Stimulated activated CD4-positive, alpha-beta T cell treated with anti-CD3 and anti-CD28 coated beads, Interleukin-1b, Interleukin-23, amount 100 ng/mL, for 24 hours (primary cell): ENCODE results near the gene MS4A10.
"Not testable (repeated sequence)": the region's sequence is repeated elsewhere in the genome, so short reads cannot be mapped to it uniquely, and the experiment has no call there.

ENCODE experiments used
- DNase-seq, 4 experiments: peaks; one replicate each; pipeline ENCODE4 v3.0.0-alpha.2; 2020; ENCODE audit warnings: low read depth in 4 of 4, low spot score in 1 of 4

The MS4A10 gene

DNA sequence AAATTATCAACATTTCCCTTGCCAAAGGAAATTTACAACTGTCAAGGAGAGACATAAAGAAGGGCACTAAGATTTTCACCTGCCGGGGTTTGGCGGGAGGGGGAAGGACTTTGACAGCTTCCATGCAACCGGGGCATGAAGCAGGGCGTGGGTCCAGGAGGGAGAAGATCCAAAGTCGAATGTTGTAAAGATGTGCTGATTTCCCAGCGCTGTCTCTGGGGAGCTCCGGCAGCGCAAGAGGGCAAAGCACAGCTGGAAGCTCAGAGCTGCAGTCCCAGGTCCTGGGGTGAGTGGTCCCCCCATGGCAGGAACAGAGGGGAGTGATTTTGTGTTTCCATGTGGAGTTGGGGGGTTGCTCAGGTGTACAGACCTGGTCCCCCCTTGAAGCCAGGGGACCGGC lies at the start of gene MS4A10:
MS4A10 (plus strand) TSS at position 198 of the 400 bp plus-strand sequence. CDS start 5,003 bp downstream, outside the sequence.
- DNase-seq = no peak

DNA sequence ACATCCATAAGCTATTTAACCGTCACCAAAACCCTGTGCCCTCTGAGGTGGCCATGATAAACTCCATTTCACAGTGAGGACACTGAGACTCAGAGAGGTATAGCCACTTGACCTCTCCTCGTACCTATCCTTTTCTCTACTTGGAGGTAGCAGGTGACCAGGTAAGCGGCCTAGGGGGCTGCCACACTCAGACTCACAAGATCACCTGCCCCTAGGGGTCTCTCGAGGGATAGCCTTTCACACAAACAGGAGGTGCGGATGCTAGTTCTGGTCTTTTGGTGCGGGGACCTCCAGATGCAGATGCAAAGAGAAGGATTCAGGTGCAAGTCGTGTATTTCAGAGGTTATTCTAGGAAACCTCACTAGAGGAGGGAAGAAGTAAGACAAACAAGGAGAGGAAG lies 46.0 kb upstream of the MS4A10 start:
- no peak for DNase-seq

DNA sequence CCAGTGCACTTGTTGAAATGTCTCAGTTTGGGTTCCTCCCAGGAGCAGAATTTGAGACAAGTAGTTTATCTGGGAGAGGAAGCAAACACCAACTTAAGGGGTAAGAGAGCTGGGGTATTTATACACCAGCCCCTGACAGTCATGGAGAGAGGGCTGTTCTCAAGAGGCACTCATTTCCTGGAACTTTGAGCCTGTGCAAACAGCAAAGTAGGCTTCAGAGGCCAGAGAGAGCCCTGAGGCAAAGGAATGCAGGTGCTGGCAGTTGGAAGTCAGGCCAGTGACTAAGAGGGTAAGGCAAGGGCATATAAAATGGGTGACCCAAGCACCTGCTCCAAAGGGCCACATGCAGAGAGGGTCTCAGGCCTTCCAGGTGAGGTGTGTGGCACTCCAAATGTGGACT lies 44.6 kb upstream of the MS4A10 start:
- DNase-seq = no peak

DNA sequence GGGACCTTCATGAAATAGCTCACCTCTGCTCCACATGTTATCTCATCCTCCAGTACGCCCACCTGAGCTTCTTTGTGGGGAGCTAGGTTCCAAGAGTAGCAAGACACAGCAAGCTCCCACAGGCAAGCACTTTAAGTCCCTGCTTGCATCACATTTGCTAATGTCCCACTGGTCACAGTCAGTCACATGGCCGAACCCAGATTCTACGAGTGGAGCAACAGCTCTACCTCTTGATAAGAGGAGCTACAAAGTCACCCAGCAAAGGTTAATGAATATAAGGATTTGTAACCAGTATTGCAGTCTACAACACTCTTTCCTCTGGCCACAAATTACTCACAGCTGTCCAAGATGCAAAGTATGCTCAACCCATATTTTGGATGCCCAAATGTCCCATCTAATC lies 43.7 kb upstream of the MS4A10 start:
- no peak for DNase-seq

DNA sequence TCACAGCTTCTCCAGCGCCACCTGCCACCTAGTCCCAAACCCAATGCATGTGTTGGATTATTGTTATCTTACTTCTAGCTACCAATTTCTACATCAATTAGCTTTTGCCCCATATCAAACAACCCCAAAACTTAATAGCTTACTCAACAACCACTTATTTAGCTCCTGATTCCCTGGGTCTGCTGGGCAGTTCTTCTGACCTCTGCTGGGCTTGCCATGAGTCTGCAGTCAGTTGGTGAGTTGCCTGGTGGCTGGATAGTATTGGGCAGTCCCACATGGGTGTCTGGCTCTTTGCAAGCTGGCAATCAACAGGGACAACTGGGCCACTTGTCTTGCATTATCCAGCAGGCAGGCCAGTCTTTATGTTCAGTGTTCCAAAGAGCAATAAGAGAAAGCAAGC lies 42.1 kb upstream of the MS4A10 start:
- DNase-seq = no peak

DNA sequence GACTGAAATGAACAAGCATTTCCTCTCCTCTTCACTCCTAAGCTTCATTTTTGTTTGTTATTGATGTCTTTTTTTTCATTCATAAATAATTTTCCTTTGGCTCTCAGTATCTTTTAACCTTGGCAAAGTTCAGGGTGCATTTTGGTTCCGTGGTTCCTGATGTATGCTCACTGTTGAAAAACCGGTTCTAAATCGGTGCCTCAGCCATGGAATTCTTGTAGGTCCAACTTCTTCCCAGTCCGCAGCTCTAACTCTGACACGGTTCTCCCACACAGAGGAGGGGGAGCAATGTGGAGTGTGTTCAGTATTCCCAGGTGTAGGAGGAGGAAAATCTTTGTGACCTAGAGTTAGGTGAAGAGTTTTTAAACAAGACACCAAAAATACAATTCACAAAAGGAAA lies 41.0 kb upstream of the MS4A10 start:
- DNase-seq = no peak

DNA sequence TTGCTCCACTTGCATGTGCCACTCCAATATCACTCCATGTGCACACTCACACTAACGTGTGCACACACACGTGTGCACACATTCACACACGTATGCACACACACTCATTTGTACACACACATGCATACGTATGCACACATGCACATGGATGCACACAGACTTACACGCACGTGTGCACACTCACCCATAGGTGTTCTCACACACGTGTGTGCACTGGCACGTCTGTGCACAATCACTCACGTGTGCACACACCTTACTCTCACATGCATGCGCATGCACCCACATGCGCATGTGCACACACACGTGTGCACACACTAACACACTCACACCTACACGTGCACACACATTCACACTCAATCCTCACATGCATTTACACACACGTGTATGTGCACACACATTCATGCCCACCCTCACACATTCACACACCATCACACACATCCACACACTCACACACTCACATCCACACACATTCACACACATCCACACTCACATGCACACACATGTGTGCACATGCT lies 37.7 kb upstream of the MS4A10 start:
- DNase-seq = no peak

DNA sequence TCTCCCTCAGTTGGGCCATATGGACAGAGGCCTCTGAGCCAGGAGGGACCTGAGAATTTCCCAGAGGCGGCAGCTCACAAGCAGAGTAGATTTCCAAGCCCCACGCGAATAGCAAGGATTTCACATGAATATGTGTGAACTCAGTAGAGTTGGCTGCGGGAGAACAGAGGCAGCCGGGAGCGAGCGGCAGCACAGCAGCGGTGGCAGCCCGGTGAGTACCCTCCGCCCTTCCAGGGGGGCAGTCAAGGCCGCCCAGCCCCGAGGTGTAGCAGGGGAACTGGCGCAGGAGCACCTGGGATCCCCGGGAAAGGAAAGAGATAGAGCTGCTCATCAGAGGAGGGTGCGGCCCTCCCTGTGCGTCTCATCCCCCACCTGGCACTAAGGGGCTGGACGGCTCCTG lies 36.9 kb upstream of the MS4A10 start:
- DNase-seq = no peak

DNA sequence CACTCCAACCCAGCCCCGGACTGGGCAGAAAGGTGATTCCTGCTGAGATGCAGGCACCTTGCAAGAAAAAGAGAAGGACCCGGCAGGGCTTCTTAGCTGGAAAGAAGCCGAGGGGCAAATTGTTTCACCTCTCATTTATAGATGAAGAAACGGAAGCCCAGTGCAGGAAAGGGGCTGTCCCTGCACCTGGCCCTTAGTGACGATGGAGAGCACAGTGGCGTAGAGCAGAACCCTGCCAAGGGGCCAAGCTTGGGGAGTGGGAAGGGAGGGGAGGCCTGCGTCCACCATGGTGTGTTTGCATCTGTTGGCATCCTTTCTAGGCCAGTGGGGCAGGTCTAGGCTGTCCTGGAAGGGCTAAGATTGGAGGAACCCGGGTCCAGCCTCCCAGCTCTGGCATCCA lies 36.3 kb upstream of the MS4A10 start:
- DNase-seq = no peak

DNA sequence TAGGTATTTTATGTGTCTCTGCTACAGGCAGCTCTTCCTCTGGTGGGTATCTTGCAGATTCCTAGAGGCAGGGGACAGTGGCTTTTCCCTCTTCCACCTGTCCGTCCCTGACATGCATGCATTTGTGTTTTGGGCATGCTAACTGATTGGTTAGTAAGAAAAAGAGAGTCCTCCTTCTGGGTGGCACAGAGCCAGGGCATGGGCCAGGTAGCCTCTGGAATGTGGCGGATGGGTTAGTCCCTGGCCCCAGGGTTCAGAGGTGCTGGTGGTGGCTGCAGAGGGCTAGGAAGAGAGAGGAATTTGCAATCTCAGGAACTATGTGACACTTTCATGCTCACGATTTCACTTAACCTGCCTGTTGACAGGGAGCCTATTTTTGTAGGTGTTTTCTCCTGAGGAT lies 34.2 kb upstream of the MS4A10 start:
- no peak for DNase-seq

DNA sequence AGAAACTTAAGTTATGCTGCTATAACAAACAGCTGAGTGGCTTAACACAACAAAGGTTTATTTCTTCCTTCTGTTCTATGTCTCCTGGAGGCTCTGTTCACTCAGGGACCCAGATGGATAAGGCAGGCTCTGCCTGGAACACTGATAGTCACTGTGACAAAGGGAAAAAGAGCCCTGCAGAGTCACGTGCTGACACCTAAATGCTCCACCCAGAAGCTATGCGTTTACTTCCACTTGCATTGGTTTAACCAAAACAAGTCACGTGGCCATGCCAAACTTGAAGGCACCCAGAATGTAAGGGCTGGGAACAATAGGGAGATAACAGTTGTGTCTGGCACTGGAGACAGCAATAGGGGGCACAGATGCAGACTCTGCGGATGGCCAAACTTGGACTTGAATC lies 31.8 kb upstream of the MS4A10 start:
- DNase-seq = no peak

DNA sequence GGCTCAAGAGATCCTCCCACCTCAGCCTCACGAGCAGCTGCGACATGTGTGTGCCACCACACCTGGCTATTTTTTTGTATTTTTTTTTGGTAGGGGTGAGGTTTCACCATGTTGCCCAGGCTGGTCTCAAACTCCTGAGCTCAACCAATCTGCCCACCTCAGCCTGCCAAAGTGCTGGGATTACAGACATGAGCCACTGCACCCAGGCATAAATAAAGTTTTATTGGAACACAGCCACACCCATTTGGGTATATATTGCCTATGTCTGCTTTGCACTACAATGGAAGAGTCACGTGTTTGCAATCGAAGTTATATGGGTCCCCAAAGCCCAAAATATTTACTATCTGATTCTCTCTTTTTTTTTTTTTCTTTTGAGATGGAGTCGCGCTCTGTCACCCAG lies 30.2 kb upstream of the MS4A10 start:
- DNase-seq = no peak

DNA sequence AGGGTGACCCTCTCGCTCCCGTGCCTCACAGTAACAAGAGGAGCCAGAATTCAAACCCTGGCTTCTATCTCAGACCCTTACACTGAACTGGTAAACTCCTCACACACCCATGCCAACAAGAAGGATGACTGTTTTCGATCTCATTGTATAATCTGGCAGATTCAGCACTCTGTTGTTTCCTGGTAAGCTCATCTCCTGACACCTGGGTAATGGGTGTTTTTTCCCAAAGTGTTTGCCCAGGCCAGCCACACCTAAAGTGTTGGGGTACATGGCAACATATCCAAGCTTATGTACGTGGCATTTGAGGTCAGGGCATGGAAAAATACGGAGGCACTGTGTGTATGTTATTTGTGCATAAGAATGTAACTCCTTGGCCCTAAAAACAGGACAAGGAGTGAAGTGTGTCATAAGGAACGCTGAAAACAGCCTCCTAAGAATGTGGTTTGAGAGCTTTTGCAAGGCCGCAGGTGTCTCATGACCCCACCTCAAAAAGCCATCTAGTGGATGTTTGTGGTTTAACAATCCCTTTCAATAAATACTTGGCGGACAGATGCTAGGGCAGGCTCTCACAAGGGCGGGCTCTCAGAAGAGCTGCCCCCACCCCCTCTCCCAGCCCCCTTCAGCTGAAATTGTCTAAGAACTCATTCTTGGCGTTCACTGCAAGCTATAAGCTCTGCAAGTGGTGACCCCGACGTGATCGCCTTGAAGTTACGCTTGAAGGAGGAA lies 28.7 kb upstream of the MS4A10 start, which contains the start of gene MS4A15:
MS4A15 (plus strand) TSS at position 561 of the 726 bp plus-strand sequence. CDS start 6,867 bp downstream, outside the sequence.
- no peak for DNase-seq

DNA sequence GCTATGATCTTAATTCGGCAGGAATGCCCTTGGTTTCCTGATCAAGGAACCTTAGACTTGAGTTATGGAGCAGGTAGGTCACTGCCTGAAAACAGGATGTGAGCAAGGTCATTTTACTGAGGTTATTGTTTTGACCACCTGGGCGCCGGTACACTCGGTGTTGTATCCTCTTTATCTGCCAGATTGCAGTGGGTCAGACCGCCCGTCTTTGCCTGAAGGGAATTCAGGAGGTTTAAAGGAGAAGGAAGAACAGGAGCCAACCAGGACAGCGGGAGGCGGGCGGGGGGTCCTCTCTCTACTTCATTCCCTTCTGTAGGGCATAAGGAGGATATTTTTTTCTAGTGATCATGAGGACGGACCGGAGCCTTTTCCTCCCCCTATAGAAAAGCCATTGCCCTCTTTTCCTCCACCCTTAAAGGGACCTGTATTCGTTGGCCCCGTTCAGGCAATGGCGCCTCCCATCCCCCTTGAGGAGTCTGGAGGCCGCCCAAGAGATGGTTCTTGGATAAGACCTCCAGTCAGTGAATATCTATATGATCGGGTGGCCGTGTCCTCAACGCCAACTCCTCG lies 27.8 kb upstream of the MS4A10 start:
- DNase-seq = no peak

DNA sequence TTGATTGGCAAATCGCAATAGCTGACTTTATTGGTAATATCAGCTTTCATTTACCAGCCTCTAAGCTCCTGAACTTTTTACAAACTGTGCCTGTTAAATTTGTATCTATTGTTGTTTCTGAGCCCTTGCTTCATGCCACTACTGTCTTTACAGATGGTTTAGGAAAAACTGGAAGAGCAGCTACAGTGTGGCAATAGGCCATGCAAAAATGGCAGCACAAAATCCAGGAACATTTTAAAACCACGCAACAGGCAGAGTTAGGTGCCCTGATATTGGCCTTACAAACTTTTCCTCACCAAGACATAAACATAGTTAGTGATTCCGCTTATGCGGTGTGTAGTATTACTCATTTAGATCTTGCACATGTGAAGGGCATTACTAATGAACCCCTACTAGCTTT lies 26.5 kb upstream of the MS4A10 start:
- DNase-seq = not testable (repeated sequence)

DNA sequence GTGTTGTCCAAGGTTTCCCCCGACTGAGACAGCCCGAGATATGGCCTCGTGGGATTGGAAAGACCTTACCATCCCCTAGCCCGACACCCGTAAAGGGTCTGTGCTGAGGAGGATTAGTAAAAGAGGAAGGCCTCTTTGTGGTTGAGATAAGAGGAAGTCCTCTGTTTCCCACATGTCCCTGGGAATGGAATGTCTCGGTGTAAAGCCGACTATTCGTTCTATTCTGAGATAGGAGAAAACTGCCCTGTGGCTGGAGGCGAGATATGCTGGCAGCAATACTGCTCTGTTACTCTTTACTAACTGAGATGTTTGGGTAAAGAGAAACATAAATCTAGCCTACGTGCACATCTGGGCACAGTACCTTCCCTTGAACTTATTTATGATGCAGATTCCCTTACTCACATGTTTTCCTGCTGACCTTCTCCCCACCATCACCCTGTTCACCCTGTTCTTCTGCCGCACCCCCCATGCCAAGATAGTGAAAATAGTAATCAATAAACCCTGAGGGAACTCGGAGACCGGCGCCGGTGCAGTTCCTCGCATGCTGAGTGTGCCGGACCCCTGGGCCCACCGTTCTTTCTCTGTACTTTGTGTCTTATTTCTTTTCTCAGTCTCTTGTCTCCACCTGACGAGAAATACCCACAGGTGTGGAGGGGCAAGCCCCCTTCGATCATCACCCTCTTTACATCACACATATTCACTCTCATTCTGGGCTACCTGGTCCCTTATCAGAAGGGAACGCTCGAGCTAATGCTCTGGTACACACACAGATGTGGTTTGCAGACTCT lies 25.5 kb upstream of the MS4A10 start:
- not testable (repeated sequence) for DNase-seq

DNA sequence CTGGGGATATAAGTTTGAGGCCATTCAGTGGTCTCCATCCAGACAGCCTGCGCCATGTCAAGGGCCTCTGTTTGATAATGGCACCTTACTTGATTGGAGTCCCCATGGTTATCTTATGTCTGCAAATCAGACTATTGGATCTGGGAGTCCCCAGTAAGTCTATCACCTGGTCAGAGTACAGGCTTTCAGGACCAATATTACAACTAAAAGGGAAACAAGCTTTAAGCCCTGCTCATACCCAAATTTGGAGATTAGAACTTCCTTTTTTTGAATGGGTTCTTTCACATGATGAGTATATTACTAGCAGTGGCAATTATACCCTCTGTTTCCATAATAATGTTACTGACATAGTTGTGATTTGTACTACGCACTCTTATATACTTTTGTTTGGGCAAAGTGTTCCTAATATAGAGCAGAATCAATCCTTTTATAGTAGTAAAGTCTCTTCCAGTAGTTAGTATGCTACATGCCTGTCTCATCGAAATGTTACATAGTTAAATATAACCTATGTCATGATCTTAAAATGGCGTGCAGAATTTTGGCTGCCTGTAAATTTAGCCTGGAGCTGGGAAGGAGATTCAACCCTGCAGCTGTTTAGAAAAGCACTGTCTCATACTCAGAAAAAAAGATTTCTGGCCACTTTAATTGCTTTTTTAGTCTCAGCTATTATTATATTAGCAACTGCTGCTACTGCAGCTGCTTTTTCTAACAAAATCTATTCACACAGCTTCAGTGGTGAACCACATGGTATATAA lies 23.5 kb upstream of the MS4A10 start:
- DNase-seq = no peak

DNA sequence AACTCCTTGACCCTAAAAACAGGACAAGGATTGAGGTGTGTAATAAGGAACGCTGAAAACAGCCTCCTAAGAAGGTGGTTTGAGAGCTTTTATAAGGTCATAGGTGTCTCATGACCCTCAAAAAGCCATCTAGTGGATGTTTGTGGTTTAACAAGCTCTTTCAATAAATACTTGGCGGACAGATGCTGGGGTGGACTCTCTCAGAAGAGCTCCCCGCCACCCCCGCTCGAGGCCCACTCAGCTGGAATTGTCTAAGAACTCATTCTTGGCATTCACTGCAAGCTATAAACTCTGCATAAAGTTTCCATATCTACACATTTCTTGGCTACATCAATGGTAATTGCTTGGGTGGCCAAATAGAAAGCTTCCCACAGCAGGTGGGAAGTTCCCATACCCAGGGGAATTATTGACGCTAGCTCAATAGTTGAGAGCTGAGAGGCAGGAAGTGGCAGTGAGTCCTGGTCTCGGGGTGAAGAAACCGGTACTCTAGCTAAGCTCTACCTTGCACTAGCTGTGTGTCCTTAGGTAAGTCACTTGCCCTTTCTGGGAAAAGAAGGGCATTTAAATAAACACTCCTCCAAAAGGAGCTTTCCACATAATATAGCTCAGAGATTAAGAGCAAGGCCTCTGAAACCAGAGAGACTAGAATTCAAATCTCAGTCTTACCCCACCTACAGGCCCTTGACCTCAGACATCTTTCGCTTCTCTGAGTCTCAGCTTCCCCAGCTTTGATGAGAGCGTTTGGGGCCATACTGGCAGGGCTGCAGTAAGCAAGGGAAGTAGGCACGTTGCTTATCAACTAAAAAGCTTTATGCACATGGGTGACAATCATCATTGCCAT lies 22.1 kb upstream of the MS4A10 start:
- DNase-seq = no peak

DNA sequence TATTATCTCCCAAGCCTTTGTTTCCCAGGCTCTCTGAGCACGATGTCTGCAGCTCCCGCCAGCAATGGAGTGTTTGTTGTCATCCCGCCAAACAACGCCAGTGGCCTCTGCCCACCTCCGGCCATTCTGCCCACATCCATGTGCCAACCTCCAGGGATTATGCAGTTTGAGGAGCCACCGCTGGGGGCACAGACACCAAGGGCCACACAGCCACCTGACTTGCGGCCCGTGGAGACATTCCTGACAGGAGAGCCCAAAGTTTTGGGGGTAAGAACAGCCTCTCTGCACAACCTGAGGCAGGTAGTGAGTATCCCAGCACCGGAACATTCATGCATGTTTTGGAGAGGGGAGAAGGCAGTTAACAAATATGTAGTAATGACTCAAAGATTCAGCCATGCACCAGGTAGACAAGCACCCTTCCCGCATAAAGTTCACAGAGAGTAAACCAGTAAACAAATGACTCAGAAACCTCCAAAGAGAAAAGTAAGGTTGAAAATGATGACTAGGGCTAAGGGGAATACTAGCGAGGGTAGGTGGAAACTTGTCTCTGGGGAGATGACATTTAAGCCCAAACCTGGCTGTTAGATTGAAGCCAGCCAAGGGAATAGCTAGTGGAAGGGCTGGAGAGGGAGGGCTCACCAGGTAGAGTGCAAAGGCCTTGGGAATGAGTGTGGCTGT lies 21.3 kb upstream of the MS4A10 start:
- DNase-seq = no peak

DNA sequence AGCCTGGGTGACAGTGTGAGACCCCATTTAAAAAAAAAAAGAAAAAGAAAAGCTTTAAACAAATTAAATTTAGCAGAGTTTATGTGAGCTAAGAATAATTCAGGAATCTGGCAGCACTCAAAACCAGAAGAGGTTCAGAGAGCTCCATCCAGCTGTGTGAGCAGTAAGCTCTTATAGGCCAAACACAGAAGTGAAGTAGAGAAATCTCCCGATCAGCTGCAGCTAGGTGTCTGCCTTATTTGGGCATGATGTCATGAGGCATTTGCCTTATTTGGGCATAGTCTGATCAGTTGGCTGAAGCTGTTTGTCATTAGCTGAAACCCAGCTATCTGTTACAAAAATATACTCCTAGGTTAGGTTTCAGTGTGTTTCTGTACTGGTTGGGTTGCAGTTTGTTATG lies 20.3 kb upstream of the MS4A10 start:
- no peak for DNase-seq
